NCI-H128 (cell line): ENCODE data around the gene SIAE.

Experiments used
- DNase-seq: peaks from one replicate; lab custom pipeline; 2025; ENCODE audit not compliant: unreplicated experiment; lab: John Stamatoyannopoulos, UW

Gene SIAE, protein sequence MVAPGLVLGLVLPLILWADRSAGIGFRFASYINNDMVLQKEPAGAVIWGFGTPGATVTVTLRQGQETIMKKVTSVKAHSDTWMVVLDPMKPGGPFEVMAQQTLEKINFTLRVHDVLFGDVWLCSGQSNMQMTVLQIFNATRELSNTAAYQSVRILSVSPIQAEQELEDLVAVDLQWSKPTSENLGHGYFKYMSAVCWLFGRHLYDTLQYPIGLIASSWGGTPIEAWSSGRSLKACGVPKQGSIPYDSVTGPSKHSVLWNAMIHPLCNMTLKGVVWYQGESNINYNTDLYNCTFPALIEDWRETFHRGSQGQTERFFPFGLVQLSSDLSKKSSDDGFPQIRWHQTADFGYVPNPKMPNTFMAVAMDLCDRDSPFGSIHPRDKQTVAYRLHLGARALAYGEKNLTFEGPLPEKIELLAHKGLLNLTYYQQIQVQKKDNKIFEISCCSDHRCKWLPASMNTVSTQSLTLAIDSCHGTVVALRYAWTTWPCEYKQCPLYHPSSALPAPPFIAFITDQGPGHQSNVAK

GRCh38 chr11:124673333-124674167, at the start of gene SIAE, which contains the start of gene SPA17:
Gene SIAE, minus strand, starts transcription at chr11:124673739. Its CDS starts 31 bp downstream, at chr11:124673708.
Gene SPA17, plus strand, starts transcription at chr11:124673904. Its CDS starts 1,361 bp downstream, at chr11:124675265.
- peak; percentile 57 for DNase-seq

DNA sequence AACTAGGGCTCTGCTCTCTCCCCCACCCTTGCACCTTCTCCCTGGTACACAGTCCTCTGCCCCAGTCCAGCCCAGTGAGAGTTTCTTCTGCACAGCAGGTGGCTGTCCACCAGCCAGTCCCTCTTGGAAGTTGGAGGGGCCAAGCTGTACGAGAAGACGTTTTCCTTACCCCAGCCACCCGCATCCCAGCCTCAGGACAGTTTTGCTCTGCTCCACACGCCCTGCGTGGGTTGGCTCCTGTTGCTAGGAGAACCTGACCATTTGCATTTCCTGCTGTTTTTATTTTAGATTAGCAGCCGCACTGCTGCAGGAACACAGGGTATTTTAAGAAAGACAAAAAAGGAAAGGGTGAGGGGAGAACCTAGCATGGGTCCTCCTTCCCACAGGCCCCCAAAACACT, 48.6 kb upstream of the SIAE start:
- DNase-seq, result no peak

DNA sequence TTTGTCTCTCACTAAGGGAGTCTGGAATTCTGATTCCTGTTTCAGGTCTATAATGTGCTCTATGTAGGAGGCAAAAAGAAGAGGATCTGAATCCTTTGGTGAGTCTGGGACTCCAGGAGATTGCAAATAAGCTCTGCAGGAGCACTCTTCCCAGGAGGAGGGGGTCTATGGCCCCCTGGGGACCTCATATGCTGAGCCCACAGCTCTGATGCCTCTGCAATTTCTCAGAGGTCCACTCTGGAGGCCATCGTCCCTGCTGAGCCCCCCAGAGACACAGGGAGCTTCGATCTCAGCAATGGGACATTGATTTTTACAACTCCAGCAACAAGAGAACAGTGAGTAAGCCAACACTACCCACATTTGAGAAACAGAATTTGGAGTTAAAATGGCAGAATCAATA, 46.0 kb upstream of the SIAE start:
- no peak for DNase-seq

- no peak for DNase-seq
Observed at GRCh38 chr11:124718801-124719200, 45.3 kb upstream of the SIAE start.

DNA sequence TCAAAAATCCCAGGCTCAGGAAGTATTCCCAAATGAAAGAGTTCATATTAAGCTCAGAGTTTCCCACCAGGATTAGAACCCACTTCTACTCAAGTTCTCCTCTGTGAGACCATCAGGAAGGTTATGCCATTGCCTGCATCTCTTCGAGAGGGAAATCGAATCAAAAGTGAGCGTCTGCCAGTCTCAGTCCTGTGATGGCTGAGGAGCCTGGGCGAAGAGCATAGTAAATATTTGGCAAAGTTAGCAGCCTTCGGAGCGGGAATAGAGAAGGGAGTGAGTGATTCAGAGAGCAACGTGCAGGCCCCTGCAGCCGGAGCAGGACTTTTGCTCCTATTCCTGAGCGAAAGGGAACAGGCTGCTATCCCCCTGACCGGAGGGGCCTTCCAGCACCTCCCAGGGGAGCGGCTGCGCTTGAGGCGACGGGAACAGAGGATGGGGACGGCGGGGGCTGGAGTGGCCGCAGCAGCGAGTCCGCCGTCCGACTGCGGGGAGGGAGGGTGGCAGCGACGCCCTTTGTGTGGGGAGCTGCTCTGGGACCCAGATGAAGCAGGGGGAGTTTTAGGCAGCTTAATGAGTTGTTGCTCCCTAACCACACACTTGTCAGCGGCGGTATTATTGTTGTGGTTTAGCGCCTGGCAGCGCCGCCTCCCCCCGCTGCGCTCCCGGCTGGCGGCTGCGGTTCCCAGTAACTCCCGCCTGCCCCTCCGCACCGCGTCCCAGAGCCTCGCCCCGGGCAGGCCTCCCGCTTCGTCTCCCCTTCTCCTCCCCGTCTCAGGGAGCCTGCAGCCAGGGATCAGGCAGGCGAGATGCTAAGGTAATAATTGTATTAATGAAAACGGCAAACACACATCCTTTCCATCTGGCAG, 44.5 kb upstream of the SIAE start:
- no peak for DNase-seq

- no peak for DNase-seq
Observed at GRCh38 chr11:124717421-124717785, 43.9 kb upstream of the SIAE start.

DNA sequence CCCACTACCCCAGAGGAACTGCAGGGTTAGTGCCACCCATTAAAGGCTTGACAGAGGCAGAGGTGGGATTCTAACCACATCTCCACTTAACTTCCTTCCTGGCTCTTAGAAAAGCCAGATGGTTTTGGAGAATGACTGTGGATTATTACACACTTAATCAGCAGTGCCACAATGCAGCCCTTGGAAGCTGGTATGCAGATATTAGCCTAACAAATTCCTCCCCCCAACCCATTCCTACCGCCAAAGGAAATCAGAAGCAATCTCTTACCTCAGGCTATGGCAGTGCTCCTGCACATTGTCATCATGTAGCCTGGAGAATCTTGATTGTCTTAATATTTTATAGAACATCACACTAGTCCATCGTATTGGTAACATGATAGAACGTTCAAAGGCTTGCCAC, 43.1 kb upstream of the SIAE start:
- no peak for DNase-seq

DNA sequence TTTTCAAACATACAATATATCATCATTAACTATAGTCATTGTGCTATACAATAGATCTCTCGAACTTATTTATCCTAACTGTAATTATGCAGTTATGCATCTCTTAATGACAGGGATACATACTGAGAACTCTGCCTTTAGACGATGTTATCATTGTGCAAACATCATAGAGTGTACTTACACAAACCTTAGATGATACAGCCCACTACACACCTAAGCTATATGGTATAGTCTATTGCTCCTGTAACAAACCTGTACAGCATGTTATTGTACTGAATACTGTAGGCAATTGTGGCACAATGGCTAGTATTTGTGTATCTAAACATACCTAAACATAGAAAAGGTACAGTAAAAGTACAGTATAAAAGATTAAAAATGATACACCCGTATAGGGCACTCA, 38.9 kb upstream of the SIAE start:
- DNase-seq, result no peak

GRCh38 chr11:124707829-124708228, 34.3 kb upstream of the SIAE start:
- DNase-seq, result no peak

DNA sequence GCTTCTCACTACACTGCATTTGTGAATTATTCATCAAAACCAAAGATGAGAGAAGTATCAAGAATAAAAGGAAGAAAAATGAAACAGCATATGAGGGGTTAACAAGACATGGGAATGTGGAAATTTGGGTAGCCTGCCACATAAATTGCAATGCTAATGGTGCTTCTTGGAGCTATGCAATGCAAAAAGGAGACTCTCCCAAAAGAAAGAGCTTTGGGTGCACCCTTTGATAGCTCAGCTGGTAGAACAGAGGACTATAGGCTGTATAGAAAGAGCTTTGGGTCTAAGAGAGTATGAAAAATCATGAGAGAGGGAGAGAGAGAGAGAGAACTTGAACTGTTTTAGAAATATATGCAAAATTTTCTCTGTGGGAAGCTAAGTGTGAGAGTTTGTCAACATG, 26.5 kb upstream of the SIAE start:
- DNase-seq, result no peak

DNA sequence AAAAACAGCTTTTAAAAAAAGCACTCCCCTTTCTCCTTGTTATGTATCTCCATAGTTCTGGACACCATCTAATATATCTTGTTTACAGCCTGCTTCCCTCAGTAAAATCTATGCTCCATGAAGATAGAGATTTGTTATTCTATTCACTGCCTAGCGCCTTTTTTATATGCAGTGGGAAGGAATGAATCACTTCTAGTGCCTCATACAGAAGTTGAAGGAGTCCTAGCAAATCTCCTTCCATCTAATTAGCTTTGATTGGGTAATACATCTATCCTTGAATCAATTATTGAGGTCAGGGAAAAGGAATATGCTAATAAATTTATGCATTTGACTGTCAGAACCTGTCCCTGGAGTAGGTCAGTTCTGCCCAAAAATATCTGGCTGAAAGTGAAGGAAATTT, 26.0 kb upstream of the SIAE start:
- DNase-seq, result no peak

DNA sequence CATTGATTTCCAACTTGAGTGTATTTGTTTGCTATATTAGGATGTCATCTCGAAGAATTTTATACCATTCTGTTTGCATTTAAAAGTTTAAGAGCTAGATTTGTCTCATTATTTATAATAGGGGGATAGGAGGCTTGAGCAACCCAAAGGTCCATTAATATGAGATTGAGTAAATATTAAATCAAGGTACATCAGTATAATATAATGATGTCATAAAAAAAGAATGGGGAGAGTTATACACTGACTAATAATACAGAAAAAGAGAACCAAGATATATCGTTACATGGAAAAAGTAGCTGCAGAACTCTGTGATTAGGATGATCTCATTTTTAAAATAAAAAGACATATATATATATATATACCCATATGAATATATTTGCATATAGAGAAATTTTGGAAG, 19.6 kb upstream of the SIAE start:
- no peak for DNase-seq

DNA sequence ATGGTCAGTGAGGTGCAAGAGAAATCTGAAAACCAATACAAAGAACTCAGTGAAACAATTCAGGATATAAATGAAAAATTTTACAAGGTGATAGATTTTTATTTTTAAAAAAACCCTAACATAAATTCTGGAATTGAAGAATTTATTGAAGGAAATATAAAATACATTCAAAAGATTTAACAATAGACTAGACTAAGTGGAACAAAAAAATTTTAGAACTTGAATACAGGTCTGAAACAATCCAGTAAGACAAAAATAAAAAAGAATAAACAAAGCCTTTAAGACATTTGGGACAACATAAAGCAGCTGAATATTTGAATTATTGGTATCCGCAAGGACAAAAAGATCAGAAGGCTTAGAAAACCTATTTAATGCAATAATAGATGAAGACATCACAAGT, 8.9 kb upstream of the SIAE start:
- DNase-seq, result no peak

GRCh38 chr11:124681421-124681820, 7.9 kb upstream of the SIAE start:
- no peak for DNase-seq

DNA sequence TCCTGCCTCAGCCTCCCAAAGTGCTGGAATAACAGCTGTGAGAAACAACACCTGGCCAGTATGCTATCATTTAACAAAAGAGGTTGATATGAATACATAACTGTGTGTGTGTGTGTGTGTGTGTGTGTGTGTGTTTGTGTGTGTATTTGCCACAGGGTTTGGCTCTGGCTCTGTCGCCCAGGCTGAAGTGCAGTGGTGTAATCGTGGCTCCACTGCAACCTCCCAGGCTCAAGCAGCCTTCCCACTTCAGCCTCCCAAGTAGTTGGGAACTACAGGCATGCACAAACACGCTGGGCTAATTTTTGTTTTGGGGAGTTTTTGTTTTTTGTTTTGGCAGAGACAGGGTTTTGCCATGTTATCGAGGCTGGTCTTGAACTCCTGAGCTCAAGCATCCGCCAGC, 4.9 kb upstream of the SIAE start:
- no peak for DNase-seq

DNA sequence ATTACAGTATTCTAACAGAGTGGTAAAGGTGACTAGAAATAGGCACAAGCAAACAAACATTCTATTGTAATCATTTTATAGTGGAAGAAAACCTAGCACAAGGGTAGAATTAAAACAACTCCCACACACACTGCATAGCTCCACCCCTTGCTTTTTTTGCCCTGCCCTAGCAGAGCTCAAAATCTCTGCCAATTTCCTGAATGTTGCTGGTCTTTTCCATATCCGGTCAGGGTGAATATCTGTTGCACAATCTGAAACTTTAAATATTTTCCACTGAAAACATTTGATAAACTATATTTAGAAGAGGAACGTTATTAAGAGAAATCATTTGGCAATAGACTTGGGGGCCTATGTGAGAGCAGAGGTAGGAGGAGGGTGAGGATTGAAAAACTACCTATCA, 2.8 kb upstream of the SIAE start:
- no peak for DNase-seq

GRCh38 chr11:124674571-124674970, 1.0 kb upstream of the SIAE start:
- DNase-seq, result no peak

GRCh38 chr11:124674168-124674517, 604 bp upstream of the SIAE start:
- no peak for DNase-seq

DNA sequence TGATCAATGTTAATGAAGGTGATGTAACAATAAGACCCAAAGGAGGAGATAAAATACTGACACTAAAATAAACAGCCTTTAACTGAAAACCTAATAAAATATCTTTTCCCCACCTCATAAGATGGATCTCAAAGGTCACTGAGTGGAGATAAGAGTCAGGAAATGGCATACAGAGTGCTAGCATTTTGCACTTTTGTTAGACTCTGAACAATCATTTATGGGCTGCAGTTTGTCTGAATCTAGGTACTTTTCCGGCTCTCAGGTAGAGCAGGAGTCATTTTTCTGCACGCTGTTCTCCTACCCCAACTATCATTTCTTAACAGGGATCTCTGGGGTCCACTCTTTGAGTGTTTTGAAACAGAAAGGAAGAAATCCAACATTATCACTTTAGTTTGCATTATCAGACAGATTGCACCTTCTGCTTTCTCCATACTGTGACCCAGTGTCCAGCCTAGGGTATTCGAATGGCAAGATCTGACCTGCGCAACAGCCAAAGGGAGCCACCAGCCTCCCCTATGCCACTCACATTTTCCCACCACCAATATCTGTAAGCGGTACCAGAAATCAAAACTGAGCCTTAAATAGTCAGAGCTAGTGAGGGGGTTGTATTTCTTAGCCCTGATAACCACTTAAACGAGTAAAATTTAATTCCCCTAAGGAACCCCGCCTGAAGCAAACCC, 863 bp downstream of the SIAE start:
- no peak for DNase-seq

GRCh38 chr11:124670732-124671131, 2.8 kb downstream of the SIAE start:
- no peak for DNase-seq

GRCh38 chr11:124669193-124669592, 4.3 kb downstream of the SIAE start:
- DNase-seq, result no peak
